WERI-Rb-1 (cell line): ENCODE data around the gene LAPTM5.

Source experiments
- DNase-seq: peaks from one replicate; pipeline ENCODE4 v3.0.0-alpha.2; 2020
- H3K27ac ChIP-seq: fragments of 250-450 bp; sonication (Bioruptor Pico); 2 replicates; pipeline ENCODE4 v1.5.1; 2020; ENCODE audit warnings: mild to moderate bottlenecking, moderate library complexity
- H3K27me3 ChIP-seq: fragments of 250-450 bp; sonication (Bioruptor Pico); 2 replicates; pipeline ENCODE4 v1.5.1; 2021; ENCODE audit warnings: mild to moderate bottlenecking, low read depth, moderate library complexity; ENCODE audit not compliant: insufficient read depth, severe bottlenecking
- H3K36me3 ChIP-seq: fragments of 250-450 bp; sonication (Bioruptor Pico); 2 replicates; pipeline ENCODE4 v1.5.1; 2020; ENCODE audit warnings: mild to moderate bottlenecking, moderate library complexity
- H3K4me3 ChIP-seq: 2 replicates; pipeline ENCODE4 v1.5.1; 2011; ENCODE audit warnings: low read depth, mild to moderate bottlenecking, control low read depth, low read length
- H3K9me3 ChIP-seq: fragments of 250-450 bp; sonication (Bioruptor Pico); 2 replicates; pipeline ENCODE4 v1.5.1; 2021; ENCODE audit warnings: mild to moderate bottlenecking, moderate library complexity; ENCODE audit not compliant: severe bottlenecking
- TF ChIP-seq, protein P1 (sequence below): IDR thresholded peaks from 2 replicates; pipeline ENCODE4 v1.5.1; 2011; ENCODE audit warnings: low read depth, mild to moderate bottlenecking, control low read depth, inconsistent platforms, low read length

LAPTM5 gene

DNA sequence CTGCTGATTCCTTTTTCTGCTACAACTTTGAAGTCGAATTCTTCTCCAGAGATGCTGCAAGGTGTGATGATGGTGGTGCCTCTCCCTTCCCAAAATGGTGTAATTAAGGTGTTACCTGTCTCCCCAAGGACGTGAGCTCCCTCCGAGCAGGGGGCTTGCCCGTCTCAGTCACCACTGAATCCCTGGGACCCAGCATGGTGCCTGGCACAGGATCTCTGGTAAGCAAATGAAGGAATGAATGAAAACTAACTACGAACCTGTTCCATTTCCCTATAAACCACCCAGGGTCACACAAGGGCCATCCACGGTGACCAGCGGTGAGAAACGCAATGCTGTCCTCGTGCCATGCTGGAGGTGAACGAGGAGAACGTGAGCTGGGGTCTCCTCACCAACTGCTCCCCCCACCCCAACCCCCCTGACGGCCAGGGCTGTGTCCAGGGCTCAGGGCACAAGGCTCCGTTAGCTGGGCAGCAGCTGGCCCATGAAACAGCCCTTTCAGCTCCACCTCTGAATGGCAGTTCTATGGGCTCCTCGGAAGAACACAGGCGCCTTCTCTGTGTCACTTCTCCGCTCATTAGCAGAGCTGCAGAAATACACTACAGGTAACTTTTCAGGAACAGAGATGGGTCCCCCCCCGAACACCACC lies 32.0 kb downstream of the LAPTM5 start:
- Histone ChIP-seq H3K27me3 (no peaks in the 10 kb centered on the region), H3K4me3 (no peak overlapping the region), H3K9me3 (no peaks in the 10 kb centered on the region), H3K36me3 (no peaks in the 10 kb centered on the region), H3K27ac (no peak overlapping the region)
- TF ChIP-seq, protein P1, sequence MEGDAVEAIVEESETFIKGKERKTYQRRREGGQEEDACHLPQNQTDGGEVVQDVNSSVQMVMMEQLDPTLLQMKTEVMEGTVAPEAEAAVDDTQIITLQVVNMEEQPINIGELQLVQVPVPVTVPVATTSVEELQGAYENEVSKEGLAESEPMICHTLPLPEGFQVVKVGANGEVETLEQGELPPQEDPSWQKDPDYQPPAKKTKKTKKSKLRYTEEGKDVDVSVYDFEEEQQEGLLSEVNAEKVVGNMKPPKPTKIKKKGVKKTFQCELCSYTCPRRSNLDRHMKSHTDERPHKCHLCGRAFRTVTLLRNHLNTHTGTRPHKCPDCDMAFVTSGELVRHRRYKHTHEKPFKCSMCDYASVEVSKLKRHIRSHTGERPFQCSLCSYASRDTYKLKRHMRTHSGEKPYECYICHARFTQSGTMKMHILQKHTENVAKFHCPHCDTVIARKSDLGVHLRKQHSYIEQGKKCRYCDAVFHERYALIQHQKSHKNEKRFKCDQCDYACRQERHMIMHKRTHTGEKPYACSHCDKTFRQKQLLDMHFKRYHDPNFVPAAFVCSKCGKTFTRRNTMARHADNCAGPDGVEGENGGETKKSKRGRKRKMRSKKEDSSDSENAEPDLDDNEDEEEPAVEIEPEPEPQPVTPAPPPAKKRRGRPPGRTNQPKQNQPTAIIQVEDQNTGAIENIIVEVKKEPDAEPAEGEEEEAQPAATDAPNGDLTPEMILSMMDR, result no peak
- DNase-seq, result no peak

DNA sequence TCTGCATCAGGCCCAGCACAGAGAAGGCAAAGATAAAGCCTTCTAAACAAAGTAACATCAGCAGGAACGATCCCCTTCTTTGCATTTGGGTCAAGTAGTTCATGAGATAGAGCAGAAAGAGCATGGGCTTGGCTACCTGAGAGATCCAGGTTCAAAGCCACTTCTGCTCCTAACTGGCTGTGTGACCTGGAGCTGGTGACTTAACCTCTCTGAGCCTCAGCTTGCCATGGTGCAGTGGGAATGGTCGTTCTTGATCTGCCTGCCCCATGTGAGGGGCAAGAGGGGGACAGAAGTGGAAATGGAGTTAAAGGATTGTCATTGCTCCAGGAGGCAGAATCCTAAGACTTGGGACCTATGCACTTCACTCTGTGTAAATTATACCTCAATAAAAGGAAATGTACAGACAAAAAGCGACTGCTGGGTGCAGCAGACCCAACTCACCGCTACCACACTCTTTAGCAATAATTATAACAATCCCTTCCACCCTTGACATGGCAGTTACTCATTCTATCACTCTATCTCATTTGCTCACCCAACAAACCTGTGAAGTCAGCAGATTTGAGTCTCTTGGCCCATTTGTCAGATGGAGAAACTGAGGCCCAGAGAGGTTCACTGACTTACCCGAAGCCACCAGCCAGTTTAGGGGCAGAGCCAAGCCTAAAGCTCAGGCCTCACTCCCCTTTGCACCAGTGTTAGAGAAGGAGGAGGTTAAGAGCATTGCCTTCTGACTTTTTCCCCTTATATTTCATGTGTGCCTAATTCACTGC lies 32.7 kb downstream of the LAPTM5 start:
- Histone ChIP-seq H3K9me3 (no peaks in the 10 kb centered on the region), H3K4me3 (no peak overlapping the region), H3K36me3 (no peaks in the 10 kb centered on the region), H3K27ac (no peak overlapping the region), H3K27me3 (no peaks in the 10 kb centered on the region)
- no peak for DNase-seq
- TF ChIP-seq, protein P1, result no peak

DNA sequence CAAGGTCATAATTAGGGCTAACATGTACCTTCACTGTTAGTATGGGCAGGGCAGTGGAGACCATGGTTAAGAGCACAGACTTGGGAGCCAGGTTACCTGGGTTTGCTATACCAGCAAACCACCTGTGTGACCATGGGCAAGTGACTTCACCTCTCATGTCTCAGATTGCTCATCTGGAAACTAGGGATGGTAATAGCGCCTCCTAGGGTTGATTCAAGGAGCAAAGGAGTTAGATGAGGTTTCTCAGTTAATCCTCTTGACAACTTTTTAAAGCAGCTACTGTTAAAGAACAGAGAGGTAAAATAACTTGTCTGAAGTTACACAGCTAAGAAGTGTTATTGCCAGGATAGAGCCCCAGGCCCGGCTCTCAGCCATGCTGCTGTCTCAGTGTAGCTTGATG lies 33.4 kb downstream of the LAPTM5 start:
- Histone ChIP-seq H3K27ac (no peak overlapping the region), H3K9me3 (no peaks in the 10 kb centered on the region), H3K36me3 (no peaks in the 10 kb centered on the region), H3K27me3 (no peaks in the 10 kb centered on the region), H3K4me3 (no peak overlapping the region)
- TF ChIP-seq, protein P1, result peak; percentile 45; the same call in 1 of the 2 replicates
- no peak for DNase-seq

DNA sequence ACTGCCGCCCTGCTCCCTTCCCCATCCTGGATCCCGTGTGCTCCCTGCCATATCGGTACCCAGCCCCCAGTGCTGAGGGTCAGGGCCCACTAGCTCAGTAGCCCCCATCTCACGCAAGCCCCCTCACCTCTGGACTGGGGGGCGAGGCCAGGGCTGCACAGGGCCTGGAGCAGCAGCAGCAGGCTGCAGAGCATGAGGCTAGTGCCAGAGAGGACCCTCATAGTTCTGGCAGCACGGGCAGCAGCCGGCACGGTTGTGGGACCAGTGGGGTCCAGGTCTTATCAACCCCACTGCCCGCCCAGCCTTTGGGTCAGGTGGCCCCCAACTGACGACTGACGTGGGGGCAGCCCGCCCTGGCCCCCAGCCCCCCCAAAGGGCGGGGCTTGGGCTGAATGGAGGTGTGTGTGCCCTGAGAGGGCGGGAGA lies 34.2 kb downstream of the LAPTM5 start, which contains the start of gene MATN1:
TSS of gene MATN1 (minus strand) at position 255 of the 425 bp plus-strand sequence. CDS start at position 221, 34 bp downstream.
- DNase-seq, result no peak
- TF ChIP-seq, protein P1, result no peak
- Histone ChIP-seq H3K9me3 (no peaks in the 10 kb centered on the region), H3K27me3 (no peaks in the 10 kb centered on the region), H3K36me3 (no peaks in the 10 kb centered on the region), H3K27ac (no peak within 1 kb of the TSS), H3K4me3 (no peak within 1 kb of the TSS)

DNA sequence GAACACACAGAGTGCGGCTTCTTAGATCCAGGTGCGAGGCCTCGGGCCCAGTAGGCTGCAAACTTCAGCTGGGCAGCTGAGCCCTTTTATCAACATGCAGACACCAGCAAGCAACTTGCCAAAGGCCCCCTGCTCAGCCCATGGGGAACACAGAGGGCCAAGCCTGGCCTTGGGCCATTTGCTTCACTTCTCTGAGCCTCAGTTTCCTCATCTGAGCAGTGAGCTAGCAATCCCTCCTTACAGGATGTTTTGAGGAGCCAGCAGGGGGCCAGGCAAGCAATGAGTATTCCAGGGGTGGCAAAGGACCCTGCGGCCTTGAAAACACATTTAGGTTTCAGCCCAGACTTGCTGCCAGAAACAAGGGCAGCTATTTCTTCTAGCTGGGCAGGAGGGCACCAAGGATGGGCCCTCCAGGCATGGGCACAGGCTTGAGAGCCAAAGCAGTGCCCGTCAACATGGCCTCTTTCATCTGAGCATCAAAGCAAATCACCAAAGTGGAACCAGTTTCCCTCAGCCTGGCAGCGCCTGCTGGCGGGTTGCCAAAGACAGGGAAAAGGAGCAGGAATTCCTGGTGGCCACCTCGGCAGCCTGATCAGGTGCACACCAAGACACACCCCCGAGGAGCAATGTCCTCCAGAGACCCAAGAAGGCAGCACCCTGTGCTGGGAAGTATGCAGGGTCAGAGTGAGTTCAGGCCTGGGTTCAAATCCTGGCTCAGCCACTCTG lies 35.6 kb downstream of the LAPTM5 start:
- DNase-seq, result no peak
- Histone ChIP-seq H3K9me3 (no peaks in the 10 kb centered on the region), H3K27me3 (no peaks in the 10 kb centered on the region), H3K4me3 (no peak overlapping the region), H3K36me3 (no peaks in the 10 kb centered on the region), H3K27ac (no peak overlapping the region)
- TF ChIP-seq, protein P1, result peak; percentile 26
